Activated CD8-positive, alpha-beta T cell treated with anti-CD3 and anti-CD28 coated beads for 36 hours (primary cell): ENCODE measurements around the gene PIK3C2B. TPM values are rescaled to one million over a fixed set of nuclear protein-coding genes. Genes with fewer than 3 reads are reported as not detected.
A peak's percentile ranks its signal among the peaks of the same experiment; 100 is the strongest.

Source experiments
- ATAC-seq: fragments of 200-7000 bp; cut with Tn5 transposase; one replicate; pipeline ENCODE4 v1.10.0; 2021; ENCODE audit warnings: mild to moderate bottlenecking, moderate library complexity
- CTCF ChIA-PET: fragments of 350-600 bp; sonication (Branson Sonifier 250); formaldehyde crosslinking; loops from one replicate; lab custom pipeline; 2021; ENCODE audit warnings: antibody characterized with exemption; lab: Charles Lee
- POLR2A ChIA-PET: fragments of 350-600 bp; sonication (Branson Sonifier 250); formaldehyde crosslinking; loops from one replicate; lab custom pipeline; 2021; ENCODE audit warnings: antibody characterized with exemption; lab: Charles Lee
- DNase-seq: peaks from one replicate; pipeline ENCODE4 v3.0.0-alpha.2; 2020
- H3K27ac Mint-ChIP-seq: one replicate; pipeline ENCODE4 v1.8.0; 2021; ENCODE audit warnings: mild to moderate bottlenecking, mixed read lengths
- H3K27me3 Mint-ChIP-seq: one replicate; pipeline ENCODE4 v1.8.0; 2021; ENCODE audit warnings: mixed read lengths
- H3K36me3 Mint-ChIP-seq: one replicate; pipeline ENCODE4 v1.8.0; 2021; ENCODE audit warnings: low read depth, mixed read lengths
- H3K4me1 Mint-ChIP-seq: one replicate; pipeline ENCODE4 v1.8.0; 2021; ENCODE audit warnings: low read depth, mixed read lengths
- H3K4me3 Mint-ChIP-seq: one replicate; pipeline ENCODE4 v1.8.0; 2021; ENCODE audit warnings: mild to moderate bottlenecking, moderate library complexity, mixed read lengths
- H3K9me3 Mint-ChIP-seq: one replicate; pipeline ENCODE4 v1.8.0; 2021; ENCODE audit warnings: mixed read lengths
- intact Hi-C: fragments of 100-400 bp; cut with micrococcal nuclease; formaldehyde crosslinking; loops from one replicate; pipeline ENCODE4 v1.10.0; 2022
- total RNA-seq, 2 experiments: library from RNA; stranded (reverse); gene quantifications; one replicate each; pipeline ENCODE4 v1.2.3, GENCODE V29; 2021
- TF ChIP-seq, protein P1 (sequence below): fragments of 200-600 bp; IDR thresholded peaks from one replicate; pipeline ENCODE4 v1.8.0; 2022; ENCODE audit warnings: antibody characterized with exemption, mild to moderate bottlenecking

PIK3C2B gene
- total RNA-seq, 2 experiments from 2014 or later = 26.6 to 28.9 TPM

DNA sequence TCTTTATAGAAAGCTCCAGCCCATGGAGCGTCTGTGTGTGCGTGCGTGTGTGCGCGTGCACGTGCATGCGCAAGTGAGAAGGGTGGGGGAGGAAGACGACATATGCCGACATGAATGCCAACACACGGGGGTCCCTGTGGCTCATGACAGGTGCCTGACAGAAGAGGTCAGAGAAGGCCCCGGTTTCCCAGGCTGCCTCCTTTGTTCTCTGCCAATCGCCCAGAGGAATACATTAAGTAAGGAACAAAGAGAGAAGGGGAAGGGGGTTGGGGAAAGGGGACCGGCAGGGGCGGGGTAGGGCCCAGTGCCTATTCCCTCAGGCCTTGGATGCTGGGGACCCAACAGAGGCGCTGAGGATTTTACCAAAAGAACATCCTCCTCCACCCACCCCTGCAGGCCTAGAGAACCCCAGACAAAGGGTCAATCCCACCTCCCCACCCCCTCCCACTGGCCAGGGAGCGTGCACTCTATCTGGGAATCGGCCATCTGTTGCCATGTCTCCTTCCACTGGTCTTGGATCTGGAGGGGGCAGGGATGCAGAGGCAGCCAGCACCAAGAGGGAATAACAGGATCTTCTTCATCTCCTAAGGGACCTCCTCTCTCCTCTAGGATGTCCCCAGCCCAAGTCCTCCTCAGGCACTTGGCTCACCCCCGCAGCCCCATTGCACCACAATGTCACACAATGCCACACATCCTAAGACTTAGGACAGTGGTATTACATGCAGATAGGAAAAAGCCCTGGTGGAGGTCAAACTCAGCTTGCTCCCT lies 39.4 kb downstream of the PIK3C2B start:
- ChIA-PET CTCF (interaction anchor here (0.9 to 4.9 kb wide), 5 partner anchors 9 to 48 kb away, joined by 3 to 31 read pairs (median 6); no protein-coding TSS in a partner anchor), POLR2A (interaction anchor here (0.9 to 1.2 kb wide), 2 partner anchors 26 to 67 kb away, joined by 3 to 5 read pairs; no protein-coding TSS in a partner anchor)
- Mint-ChIP-seq H3K9me3 (no peaks in the 10 kb centered on the region), H3K27ac (no peak overlapping the region), H3K4me3 (no peak overlapping the region), H3K4me1 (peaks cover 22% of the 10 kb centered on the region), H3K36me3 (peaks cover 20% of the 10 kb centered on the region), H3K27me3 (no peaks in the 10 kb centered on the region)
- DNase-seq (no peak), ATAC-seq (no peak)
- TF ChIP-seq, protein P1, sequence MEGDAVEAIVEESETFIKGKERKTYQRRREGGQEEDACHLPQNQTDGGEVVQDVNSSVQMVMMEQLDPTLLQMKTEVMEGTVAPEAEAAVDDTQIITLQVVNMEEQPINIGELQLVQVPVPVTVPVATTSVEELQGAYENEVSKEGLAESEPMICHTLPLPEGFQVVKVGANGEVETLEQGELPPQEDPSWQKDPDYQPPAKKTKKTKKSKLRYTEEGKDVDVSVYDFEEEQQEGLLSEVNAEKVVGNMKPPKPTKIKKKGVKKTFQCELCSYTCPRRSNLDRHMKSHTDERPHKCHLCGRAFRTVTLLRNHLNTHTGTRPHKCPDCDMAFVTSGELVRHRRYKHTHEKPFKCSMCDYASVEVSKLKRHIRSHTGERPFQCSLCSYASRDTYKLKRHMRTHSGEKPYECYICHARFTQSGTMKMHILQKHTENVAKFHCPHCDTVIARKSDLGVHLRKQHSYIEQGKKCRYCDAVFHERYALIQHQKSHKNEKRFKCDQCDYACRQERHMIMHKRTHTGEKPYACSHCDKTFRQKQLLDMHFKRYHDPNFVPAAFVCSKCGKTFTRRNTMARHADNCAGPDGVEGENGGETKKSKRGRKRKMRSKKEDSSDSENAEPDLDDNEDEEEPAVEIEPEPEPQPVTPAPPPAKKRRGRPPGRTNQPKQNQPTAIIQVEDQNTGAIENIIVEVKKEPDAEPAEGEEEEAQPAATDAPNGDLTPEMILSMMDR = no peak
- intact Hi-C loops = no loop called here

DNA sequence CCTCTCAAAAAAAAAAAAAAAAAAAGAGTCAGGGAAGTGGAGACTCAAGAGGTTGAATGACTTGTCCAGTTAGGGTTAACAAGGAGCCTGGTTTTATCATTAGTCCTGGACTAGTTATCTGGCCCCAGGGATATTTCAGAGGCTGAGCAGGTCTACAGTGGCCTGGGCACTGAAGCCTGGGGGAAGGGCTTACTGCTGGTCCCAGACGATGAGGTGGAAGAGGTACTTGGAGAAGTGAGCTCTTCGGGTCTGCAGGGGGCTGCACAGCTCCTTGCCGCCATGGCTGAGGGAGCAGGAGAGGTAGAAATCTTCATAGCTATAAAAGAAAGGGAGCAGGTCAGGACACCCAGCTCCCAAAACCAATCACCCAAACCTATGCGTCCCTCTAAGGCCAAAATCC lies 40.1 kb downstream of the PIK3C2B start:
- Mint-ChIP-seq H3K36me3 (peaks cover 13% of the 10 kb centered on the region), H3K27ac (no peak overlapping the region), H3K9me3 (no peaks in the 10 kb centered on the region), H3K4me1 (peaks cover 20% of the 10 kb centered on the region), H3K27me3 (no peaks in the 10 kb centered on the region), H3K4me3 (no peak overlapping the region)
- ATAC-seq (no peak), DNase-seq (no peak)
- TF ChIP-seq, protein P1 = no peak
- intact Hi-C loops = no loop called here
- ChIA-PET CTCF (interaction anchor here (0.7 to 4.9 kb wide), 4 partner anchors 8 to 49 kb away, joined by 3 to 31 read pairs (median 5); no protein-coding TSS in a partner anchor), POLR2A (interaction anchor here (0.6 to 0.9 kb wide), 2 partner anchors 27 to 92 kb away, joined by 3 to 5 read pairs; no protein-coding TSS in a partner anchor)

DNA sequence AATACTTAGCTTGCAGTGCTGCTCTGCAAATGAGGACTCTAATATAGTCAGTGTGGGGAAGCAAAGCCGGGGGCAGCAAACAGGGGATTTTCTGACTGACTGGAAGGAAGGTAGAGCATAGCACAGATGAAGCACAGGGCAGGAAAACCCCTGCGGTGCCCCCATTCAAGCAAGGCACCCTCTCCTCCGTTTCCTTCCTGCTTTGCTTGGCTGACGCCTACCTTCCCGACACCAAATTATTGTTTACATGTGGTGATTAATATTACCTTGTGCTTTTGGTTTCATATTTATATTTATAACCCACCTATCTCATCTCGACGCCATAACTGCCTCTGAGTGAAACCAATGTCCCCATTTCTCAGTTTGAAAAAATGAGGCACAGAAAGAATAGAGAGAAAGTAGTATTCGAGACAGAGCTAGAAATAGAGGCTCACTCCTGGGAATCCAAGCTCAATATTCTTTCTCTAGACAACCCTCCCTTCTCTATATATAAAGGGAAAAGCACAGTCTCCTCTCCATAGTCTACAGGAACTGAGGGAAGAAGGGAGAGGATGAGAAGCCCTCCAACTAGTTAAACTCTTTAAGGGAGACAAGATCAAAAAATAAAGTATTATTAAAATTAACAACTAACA lies 41.3 kb downstream of the PIK3C2B start:
- ATAC-seq = peak; percentile 98
- H3K36me3 Mint-ChIP-seq = peaks cover 8% of the 10 kb centered on the region
- peak overlapping the region; percentile 88 for H3K27ac Mint-ChIP-seq
- ChIA-PET CTCF (interaction anchor here (0.7 to 26.9 kb wide), 4 partner anchors 9 to 55 kb away, joined by 3 to 1122 read pairs (median 66); partner anchors contain the start of gene PIK3C2B), POLR2A (interaction anchor here (1.0 to 2.2 kb wide), 7 partner anchors 9 to 43 kb away, joined by 3 to 12 read pairs (median 3); partner anchors contain the start of gene PIK3C2B)
- intact Hi-C loops = no loop called here
- DNase-seq = peak; percentile 92
- H3K9me3 Mint-ChIP-seq = no peaks in the 10 kb centered on the region
- peak overlapping the region; percentile 35 for H3K4me3 Mint-ChIP-seq
- no peaks in the 10 kb centered on the region for H3K27me3 Mint-ChIP-seq
- TF ChIP-seq, protein P1 = no peak
- H3K4me1 Mint-ChIP-seq = peaks cover 20% of the 10 kb centered on the region

DNA sequence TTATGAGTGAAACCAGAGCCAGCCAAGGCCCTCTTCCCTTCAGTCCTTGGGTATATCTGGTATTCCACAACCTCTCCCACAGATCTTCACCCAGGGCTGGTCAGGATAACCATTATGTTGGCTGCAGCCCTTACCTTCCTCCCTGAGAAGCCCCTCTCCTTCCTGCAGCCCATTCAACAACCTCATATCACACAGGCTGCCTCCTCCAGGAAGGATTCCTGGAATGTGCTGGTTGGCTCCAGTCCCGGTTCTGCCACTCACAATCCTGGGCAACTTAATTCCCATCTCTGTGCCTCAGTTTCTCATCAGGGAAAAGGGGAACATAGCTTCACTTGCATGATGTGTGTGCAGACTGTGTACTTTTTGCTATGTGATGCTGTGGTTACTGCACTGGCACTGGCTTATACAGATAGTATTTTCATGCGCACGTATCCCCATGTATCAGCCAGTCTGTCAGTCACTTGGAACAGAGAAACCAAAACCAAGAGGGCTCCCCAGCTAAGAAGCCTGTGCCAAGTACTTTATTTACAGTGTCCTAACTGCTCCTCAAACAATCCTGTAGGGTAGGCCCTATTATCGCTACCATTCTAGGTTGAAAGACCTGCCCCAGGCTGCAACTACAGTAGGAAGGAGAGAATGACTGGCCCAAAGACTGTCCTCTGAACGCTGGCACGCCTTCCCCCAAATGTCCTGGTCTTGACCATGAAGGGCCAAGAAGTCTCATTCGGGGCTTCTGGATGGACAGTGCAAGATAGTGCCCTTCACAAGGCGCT lies 43.1 kb downstream of the PIK3C2B start:
- TF ChIP-seq, protein P1 = no peak
- H3K36me3 Mint-ChIP-seq = peaks cover 13% of the 10 kb centered on the region
- ChIA-PET POLR2A (interaction anchor here (2.0 to 2.8 kb wide), 3 partner anchors 43 to 55 kb away, joined by 11 to 14 read pairs (median 12); partner anchors contain the start of gene PIK3C2B), CTCF (interaction anchor here (0.9 to 26.9 kb wide), 6 partner anchors 15 to 66 kb away, joined by 3 to 1122 read pairs (median 30); partner anchors contain the start of gene PIK3C2B)
- ATAC-seq (no peak), DNase-seq (no peak)
- H3K4me1 Mint-ChIP-seq = peaks cover 21% of the 10 kb centered on the region
- peak overlapping the region; percentile 39 for H3K27ac Mint-ChIP-seq
- no peaks in the 10 kb centered on the region for H3K9me3 Mint-ChIP-seq
- no peaks in the 10 kb centered on the region for H3K27me3 Mint-ChIP-seq
- H3K4me3 Mint-ChIP-seq = no peak overlapping the region
- intact Hi-C loops = no loop called here
